ENCODE data around the gene ARHGAP12.
"Not testable (repeated sequence)": the region's sequence is repeated elsewhere in the genome, so short reads cannot be mapped to it uniquely, and the experiment has no call there.

ARHGAP12 gene, protein sequence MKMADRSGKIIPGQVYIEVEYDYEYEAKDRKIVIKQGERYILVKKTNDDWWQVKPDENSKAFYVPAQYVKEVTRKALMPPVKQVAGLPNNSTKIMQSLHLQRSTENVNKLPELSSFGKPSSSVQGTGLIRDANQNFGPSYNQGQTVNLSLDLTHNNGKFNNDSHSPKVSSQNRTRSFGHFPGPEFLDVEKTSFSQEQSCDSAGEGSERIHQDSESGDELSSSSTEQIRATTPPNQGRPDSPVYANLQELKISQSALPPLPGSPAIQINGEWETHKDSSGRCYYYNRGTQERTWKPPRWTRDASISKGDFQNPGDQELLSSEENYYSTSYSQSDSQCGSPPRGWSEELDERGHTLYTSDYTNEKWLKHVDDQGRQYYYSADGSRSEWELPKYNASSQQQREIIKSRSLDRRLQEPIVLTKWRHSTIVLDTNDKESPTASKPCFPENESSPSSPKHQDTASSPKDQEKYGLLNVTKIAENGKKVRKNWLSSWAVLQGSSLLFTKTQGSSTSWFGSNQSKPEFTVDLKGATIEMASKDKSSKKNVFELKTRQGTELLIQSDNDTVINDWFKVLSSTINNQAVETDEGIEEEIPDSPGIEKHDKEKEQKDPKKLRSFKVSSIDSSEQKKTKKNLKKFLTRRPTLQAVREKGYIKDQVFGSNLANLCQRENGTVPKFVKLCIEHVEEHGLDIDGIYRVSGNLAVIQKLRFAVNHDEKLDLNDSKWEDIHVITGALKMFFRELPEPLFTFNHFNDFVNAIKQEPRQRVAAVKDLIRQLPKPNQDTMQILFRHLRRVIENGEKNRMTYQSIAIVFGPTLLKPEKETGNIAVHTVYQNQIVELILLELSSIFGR

DNA sequence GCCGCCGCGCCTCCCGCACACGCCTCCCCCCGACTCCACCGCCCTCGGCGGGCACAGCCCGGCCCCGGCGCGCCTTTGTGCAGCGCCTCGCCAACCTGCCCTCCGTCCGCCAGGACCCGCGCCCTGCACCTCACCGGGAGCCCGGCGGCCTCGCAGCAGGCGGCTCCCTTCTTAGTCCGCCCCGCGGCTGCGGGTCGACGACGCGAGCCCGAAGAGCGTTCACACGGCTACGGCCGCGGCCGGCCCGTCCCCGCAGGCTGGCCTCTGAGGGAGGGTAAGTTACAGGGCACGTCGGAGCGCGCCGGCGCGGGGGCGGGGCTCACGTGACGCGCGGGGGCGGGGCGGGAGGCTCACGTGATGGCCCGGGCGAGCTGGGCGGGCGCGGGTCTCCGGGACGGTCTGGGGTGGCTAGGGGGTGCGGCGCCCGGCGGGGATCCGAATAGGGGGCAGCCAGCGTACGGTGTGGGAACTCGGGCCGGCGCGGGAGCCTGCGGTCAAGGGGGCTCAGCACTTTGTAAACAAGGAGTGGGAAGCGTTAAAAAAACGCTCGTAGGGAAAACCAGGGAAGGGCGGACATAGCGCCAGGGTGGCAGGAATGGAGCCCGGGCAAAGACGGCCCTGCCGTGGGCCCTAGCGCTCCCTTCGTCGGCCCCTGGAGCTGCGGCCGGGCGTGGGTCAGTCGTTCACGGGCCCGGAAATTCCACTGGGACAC lies at the start of gene ARHGAP12:
ARHGAP12 (minus strand) TSS at position 283 of the 712 bp plus-strand sequence. CDS start 19,976 bp downstream, outside the sequence.
- Histone ChIP-seq H3K36me3 (ENCODE audit: control insufficient read depth in 5 of 5, insufficient read depth in 5 of 5, low read length in 5 of 5) (no peaks in the 10 kb centered on the region), H3K4me3 (ENCODE audit: low read depth in 1 of 5, low read length in 5 of 5) (peak within 1 kb of the TSS; percentile 90 to 99 (median 93)), H3K27ac (ENCODE audit: low read depth, low read length) (peak within 1 kb of the TSS; percentile 98), H3K27me3 (ENCODE audit: control insufficient read depth in 5 of 5, insufficient read depth in 4 of 5, low read length in 5 of 5) (no peaks in the 10 kb centered on the region), H3K9ac (ENCODE audit: low read length in 5 of 5) (peak within 1 kb of the TSS; percentile 75 to 94 (median 91)), H3K4me1 (ENCODE audit: control insufficient read depth in 5 of 5, insufficient read depth in 5 of 5, low read length in 5 of 5) (peaks cover 5 to 39% (median 33%) of the 10 kb centered on the region in 5 donors), H3K9me3 (ENCODE audit: control insufficient read depth in 5 of 5, low read length in 5 of 5) (no peaks in the 10 kb centered on the region)

DNA sequence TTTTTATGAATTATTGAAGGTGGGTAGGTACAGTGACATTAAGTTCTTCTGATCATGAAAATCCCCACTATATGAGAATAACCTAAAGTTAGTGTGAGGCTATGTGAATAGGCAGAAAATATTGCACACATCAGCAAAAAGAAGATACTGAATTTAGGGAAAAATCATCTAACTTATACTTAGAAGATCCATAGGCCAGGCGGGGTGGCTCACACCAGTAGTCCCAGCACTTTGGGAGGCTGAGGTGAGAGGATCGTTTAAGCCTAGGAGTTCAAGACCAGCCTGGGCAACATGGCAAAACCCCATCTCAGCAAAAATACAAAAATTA lies 49.5 kb upstream of the ARHGAP12 start:
- no peak overlapping the region for H3K27ac ChIP-seq (ENCODE audit: low read depth, low read length)
- no peak overlapping the region for H3K9ac ChIP-seq (ENCODE audit: low read length in 5 of 5)
- peaks cover 0 to 9% (median 0%) of the 10 kb centered on the region in 5 donors for H3K4me1 ChIP-seq (ENCODE audit: control insufficient read depth in 5 of 5, insufficient read depth in 5 of 5, low read length in 5 of 5)
- H3K36me3 ChIP-seq (ENCODE audit: control insufficient read depth in 5 of 5, insufficient read depth in 5 of 5, low read length in 5 of 5) = no peaks in the 10 kb centered on the region
- no peak overlapping the region for H3K4me3 ChIP-seq (ENCODE audit: low read depth in 1 of 5, low read length in 5 of 5)
- H3K9me3 ChIP-seq (ENCODE audit: control insufficient read depth in 5 of 5, low read length in 5 of 5) = peaks cover 0 to 3% (median 0%) of the 10 kb centered on the region in 5 donors
- no peaks in the 10 kb centered on the region for H3K27me3 ChIP-seq (ENCODE audit: control insufficient read depth in 5 of 5, insufficient read depth in 4 of 5, low read length in 5 of 5)

DNA sequence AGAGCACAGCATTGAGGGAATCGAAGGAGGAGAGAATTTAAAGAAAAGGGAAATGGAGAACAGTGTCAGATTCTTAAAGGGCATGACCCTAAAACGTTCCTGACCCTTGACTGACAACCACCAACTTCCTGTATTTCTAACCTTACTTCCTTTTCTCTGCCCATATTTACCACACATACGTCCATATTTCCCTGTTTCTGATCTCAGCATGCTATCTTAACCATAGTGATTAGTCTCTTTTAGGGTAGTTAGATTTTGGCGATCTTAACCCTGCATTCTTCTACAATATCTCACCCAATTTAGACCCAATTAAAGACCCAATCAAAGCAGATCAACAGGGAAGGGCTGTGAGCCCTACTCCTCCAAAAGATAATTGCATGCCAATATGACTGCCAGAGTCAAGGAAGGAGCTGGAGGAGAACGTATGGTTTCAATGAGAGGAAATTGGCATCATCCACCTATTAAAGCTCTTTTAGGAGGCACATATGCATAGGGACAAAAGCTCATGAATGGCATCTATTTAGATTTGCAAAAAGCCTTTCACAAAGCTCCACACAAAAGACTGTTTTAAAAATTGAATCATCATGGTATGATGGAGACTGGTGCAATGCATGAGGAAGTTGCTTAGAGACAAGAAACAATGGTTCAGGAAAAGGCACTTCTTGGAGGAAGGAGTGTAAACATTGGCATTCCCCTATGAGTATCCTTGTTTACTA lies 49.0 kb upstream of the ARHGAP12 start:
- H3K36me3 ChIP-seq (ENCODE audit: control insufficient read depth in 5 of 5, insufficient read depth in 5 of 5, low read length in 5 of 5) = no peaks in the 10 kb centered on the region
- H3K4me1 ChIP-seq (ENCODE audit: control insufficient read depth in 5 of 5, insufficient read depth in 5 of 5, low read length in 5 of 5) = peaks cover 0 to 9% (median 0%) of the 10 kb centered on the region in 5 donors
- H3K4me3 ChIP-seq (ENCODE audit: low read depth in 1 of 5, low read length in 5 of 5) = no peak overlapping the region
- no peaks in the 10 kb centered on the region for H3K27me3 ChIP-seq (ENCODE audit: control insufficient read depth in 5 of 5, insufficient read depth in 4 of 5, low read length in 5 of 5)
- peaks cover 0 to 3% (median 0%) of the 10 kb centered on the region in 5 donors for H3K9me3 ChIP-seq (ENCODE audit: control insufficient read depth in 5 of 5, low read length in 5 of 5)
- no peak overlapping the region for H3K27ac ChIP-seq (ENCODE audit: low read depth, low read length)
- no peak overlapping the region for H3K9ac ChIP-seq (ENCODE audit: low read length in 5 of 5)

DNA sequence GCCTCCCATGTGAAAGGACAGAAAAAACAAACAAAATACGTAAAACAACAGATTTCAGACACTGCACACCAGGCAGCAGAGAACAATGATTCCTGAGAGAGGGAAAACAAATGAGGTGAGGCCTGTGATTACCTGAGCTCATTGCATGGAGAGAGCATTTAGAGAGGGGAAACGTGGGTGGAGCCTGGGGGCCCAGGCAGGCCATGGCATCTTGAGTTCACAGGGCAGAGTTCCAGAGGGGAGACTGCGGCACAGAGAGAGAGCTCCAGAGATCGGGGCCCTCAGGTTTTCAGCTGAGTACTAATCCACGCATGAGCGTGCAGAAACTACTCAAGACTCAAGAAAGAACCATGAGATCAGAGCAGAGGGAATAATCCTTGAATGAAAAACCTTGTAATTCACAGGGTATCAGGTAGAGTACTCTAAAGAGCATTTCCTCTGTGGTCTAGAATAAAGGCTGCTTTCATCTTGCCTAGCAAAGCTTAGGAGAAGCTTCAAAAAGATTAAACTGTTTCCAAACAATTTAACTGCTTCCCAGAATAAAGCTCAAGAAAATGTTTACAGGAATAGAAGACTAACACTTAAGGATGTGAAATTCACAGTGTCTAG lies 46.6 kb upstream of the ARHGAP12 start:
- H3K27ac ChIP-seq (ENCODE audit: low read depth, low read length) = no peak overlapping the region
- peaks cover 0 to 9% (median 0%) of the 10 kb centered on the region in 5 donors for H3K4me1 ChIP-seq (ENCODE audit: control insufficient read depth in 5 of 5, insufficient read depth in 5 of 5, low read length in 5 of 5)
- no peak overlapping the region for H3K4me3 ChIP-seq (ENCODE audit: low read depth in 1 of 5, low read length in 5 of 5)
- no peaks in the 10 kb centered on the region for H3K27me3 ChIP-seq (ENCODE audit: control insufficient read depth in 5 of 5, insufficient read depth in 4 of 5, low read length in 5 of 5)
- no peaks in the 10 kb centered on the region for H3K9me3 ChIP-seq (ENCODE audit: control insufficient read depth in 5 of 5, low read length in 5 of 5)
- no peaks in the 10 kb centered on the region for H3K36me3 ChIP-seq (ENCODE audit: control insufficient read depth in 5 of 5, insufficient read depth in 5 of 5, low read length in 5 of 5)
- no peak overlapping the region for H3K9ac ChIP-seq (ENCODE audit: low read length in 5 of 5)

DNA sequence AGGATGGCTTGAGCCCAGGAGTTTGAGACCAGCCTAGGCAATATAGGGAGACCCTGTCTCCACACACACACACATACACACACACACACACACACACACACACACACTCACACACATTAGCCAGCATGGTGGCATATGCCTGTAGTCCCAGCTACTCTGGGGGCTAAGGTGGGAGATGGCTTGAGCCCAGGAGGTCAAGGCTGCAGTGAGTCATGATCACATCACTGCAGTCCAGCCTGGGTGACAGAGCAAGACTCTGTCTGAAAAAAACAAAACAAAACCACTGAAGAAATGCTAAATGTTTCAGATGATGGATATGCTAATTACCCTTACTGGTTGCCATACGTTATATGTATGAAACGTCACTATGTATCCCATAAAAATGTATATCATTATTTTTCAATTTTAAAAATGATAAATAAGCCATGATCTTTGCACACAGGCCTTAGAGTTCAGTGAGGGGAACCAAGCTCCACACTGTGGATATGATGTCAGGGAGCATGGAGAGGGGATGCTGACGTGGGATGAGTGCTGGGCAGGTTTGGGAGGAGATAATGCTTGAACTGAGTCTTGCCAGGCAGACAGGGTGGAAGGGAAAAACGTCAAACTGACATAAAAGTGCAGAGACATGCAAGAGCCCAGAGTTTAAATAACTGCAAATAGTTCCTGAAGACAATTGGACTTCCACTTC lies 45.9 kb upstream of the ARHGAP12 start:
- H3K36me3 ChIP-seq (ENCODE audit: control insufficient read depth in 5 of 5, insufficient read depth in 5 of 5, low read length in 5 of 5) = no peaks in the 10 kb centered on the region
- H3K4me1 ChIP-seq (ENCODE audit: control insufficient read depth in 5 of 5, insufficient read depth in 5 of 5, low read length in 5 of 5) = peaks cover 0 to 9% (median 0%) of the 10 kb centered on the region in 5 donors
- no peaks in the 10 kb centered on the region for H3K27me3 ChIP-seq (ENCODE audit: control insufficient read depth in 5 of 5, insufficient read depth in 4 of 5, low read length in 5 of 5)
- no peaks in the 10 kb centered on the region for H3K9me3 ChIP-seq (ENCODE audit: control insufficient read depth in 5 of 5, low read length in 5 of 5)
- no peak overlapping the region for H3K27ac ChIP-seq (ENCODE audit: low read depth, low read length)
- H3K4me3 ChIP-seq (ENCODE audit: low read depth in 1 of 5, low read length in 5 of 5) = no peak overlapping the region
- no peak overlapping the region for H3K9ac ChIP-seq (ENCODE audit: low read length in 5 of 5)

DNA sequence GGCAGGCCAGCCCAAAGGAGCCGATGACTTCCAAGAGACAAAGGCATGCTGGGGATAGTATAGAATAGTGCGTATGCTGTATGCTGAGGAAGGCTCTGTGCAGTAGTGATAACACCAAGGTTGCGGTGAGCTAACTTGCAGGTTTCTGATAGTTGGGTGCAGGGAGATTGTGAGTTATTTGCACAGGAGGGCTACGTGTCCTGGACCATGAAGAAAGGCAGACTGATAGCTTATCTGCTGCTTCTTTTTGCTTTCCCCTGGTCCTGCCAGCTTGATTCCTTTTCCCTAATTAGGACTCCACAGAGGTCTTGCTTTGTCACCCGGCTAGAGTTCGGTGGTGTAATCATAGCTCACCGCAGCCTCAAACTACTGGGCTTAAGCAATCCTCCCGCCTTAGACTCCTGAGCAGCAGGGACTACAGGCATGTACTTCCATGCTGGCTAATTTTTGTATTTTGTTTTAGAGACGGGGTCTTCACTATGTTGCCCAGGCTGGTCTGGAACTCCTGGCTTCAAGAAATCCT lies 43.9 kb upstream of the ARHGAP12 start:
- H3K27me3 ChIP-seq (ENCODE audit: control insufficient read depth in 5 of 5, insufficient read depth in 4 of 5, low read length in 5 of 5) = no peaks in the 10 kb centered on the region
- no peaks in the 10 kb centered on the region for H3K9me3 ChIP-seq (ENCODE audit: control insufficient read depth in 5 of 5, low read length in 5 of 5)
- no peak overlapping the region for H3K4me3 ChIP-seq (ENCODE audit: low read depth in 1 of 5, low read length in 5 of 5)
- no peak overlapping the region for H3K9ac ChIP-seq (ENCODE audit: low read length in 5 of 5)
- no peaks in the 10 kb centered on the region for H3K36me3 ChIP-seq (ENCODE audit: control insufficient read depth in 5 of 5, insufficient read depth in 5 of 5, low read length in 5 of 5)
- H3K27ac ChIP-seq (ENCODE audit: low read depth, low read length) = no peak overlapping the region
- peaks cover 0 to 2% (median 0%) of the 10 kb centered on the region in 5 donors for H3K4me1 ChIP-seq (ENCODE audit: control insufficient read depth in 5 of 5, insufficient read depth in 5 of 5, low read length in 5 of 5)

DNA sequence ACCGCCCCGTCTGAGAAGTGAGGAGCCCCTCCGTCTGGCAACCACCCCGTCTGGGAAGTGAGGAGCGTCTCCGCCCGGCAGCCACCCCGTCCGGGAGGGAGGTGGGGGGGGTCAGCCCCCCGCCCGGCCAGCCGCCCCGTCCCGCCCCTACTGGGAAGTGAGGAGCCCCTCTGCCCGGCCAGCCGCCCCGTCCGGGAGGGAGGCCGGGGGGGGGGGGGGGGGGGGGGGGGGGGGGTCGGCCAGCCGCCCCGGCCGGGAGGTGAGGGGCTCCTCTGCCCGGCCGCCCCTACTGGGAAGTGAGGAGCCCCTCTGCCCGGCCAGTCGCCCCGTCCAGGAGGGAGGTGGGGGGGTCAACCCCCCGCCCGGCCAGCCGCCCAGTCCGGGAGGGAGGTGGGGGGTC lies 41.2 kb upstream of the ARHGAP12 start:
- not testable (repeated sequence) for H3K36me3 ChIP-seq (ENCODE audit: control insufficient read depth in 5 of 5, insufficient read depth in 5 of 5, low read length in 5 of 5); H3K27me3 ChIP-seq (ENCODE audit: control insufficient read depth in 5 of 5, insufficient read depth in 4 of 5, low read length in 5 of 5); H3K9me3 ChIP-seq (ENCODE audit: control insufficient read depth in 5 of 5, low read length in 5 of 5); H3K9ac ChIP-seq (ENCODE audit: low read length in 5 of 5); H3K4me3 ChIP-seq (ENCODE audit: low read depth in 1 of 5, low read length in 5 of 5); H3K4me1 ChIP-seq (ENCODE audit: control insufficient read depth in 5 of 5, insufficient read depth in 5 of 5, low read length in 5 of 5); H3K27ac ChIP-seq (ENCODE audit: low read depth, low read length)

DNA sequence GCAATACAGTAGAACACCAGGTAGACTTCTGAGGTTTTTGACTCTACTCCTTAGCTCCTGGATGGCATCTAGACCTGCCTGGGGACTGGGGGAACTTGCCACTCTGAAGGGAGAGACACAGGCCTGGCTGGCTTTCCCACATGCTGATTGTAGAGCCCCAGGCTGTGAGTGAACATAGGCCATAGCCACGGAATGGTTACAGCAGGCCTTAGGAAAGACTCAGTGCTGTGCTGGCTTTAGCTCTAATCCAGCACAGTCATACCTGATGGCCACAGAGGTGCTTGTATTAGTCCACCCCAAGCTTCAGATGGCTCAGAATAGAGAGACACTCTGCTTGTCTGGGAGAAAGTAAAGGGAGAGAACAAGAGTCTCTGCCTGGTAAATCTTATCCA lies 35.0 kb upstream of the ARHGAP12 start:
- Histone ChIP-seq H3K36me3 (ENCODE audit: control insufficient read depth in 5 of 5, insufficient read depth in 5 of 5, low read length in 5 of 5) (no peaks in the 10 kb centered on the region), H3K9me3 (ENCODE audit: control insufficient read depth in 5 of 5, low read length in 5 of 5) (no peaks in the 10 kb centered on the region), H3K27me3 (ENCODE audit: control insufficient read depth in 5 of 5, insufficient read depth in 4 of 5, low read length in 5 of 5) (no peaks in the 10 kb centered on the region), H3K9ac (ENCODE audit: low read length in 5 of 5) (no peak overlapping the region), H3K4me1 (ENCODE audit: control insufficient read depth in 5 of 5, insufficient read depth in 5 of 5, low read length in 5 of 5) (peaks cover 0 to 31% (median 17%) of the 10 kb centered on the region in 5 donors), H3K27ac (ENCODE audit: low read depth, low read length) (no peak overlapping the region), H3K4me3 (ENCODE audit: low read depth in 1 of 5, low read length in 5 of 5) (no peak overlapping the region)

Data from subcutaneous abdominal adipose tissue (tissue), 5 donors.